ENCODE data around the gene SLC22A4. TPM values are rescaled to one million over a fixed set of nuclear protein-coding genes. Genes with fewer than 3 reads are reported as not detected.

The SLC22A4 gene
- polyA plus RNA-seq, 2 of the 4 experiments (the other 2 are of a cell fraction) = 3.2 to 4.6 TPM

DNA sequence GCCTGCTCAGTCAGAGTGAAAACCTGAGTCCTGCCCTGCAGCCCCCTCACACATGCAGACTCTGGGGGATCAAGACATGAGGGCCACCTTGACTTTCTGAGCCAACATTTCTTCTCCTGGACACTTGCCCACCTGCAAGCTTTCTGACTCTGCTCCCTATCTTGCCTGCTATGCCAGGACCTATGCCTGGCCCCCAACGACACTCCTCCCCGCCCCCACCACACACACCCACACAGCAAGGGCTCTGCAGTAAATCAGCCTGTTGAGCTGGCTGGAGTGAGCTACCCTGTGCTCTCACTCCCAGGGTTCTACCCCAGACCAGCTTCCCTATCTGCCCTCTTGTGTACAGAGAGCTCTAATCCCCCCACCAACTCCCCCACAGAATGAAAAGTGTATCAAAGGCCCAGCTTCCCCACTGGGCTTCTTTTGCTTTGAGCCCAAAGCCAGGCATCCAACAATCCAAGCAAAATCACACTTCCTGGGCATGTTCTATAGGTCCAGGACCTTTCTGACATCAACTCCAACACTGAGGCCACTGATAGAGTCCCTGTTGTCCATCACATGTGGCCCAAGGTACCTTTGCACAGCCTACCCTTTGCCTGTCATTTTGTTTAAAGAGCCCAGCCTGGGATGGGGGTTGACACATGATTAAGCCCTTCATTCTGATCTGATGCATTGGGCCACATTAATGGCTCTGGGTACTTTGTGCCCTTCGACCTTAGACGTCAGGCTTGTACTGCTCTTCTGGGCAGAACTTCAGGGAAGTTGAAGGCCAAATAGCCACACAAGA lies 29.5 kb upstream of the SLC22A4 start:
- ChIA-PET POLR2A (interaction anchor here (0.7 to 1.0 kb wide), 3 partner anchors 29 to 37 kb away, joined by 3 to 6 read pairs (median 3); partner anchors contain the start of gene P4HA2), CTCF (interaction anchor here (0.6 to 6.2 kb wide), 9 partner anchors 8 to 102 kb away, joined by 3 to 63 read pairs (median 4); no protein-coding TSS in a partner anchor)
- DNase-seq (ENCODE audit: low read depth in 1 of 2, low spot score in 1 of 2) (no peak), FAIRE-seq (no peak), ATAC-seq (no peak)
- no peaks in the 10 kb centered on the region for H3K9me3 ChIP-seq
- H3K4me3 ChIP-seq = no peak overlapping the region
- TF ChIP-seq KDM1A (IDR thresholded peaks at IDR 0.05; ENCODE audit: low read depth) (no peak), BHLHE40 (IDR thresholded peaks at IDR 0.05; ENCODE audit: low read depth, low read length) (no peak), MYC (IDR thresholded peaks at IDR 0.05; ENCODE audit: borderline replicate concordance, low read length) (no peak), TP53 (CRISPR knock-in tag; IDR thresholded peaks at IDR 0.05) (no peak)
- H3K27ac ChIP-seq = peak overlapping the region; percentile 11 to 77; a peak in 3 of 6 replicates
- peaks cover 57% of the 10 kb centered on the region for H3K4me1 ChIP-seq
- 69% methylated on average over 4 of the region's 4 CpGs for WGBS (ENCODE audit: missing lambda C conversion rate)
- peak overlapping the region; percentile 24; the same call in 1 of the 3 replicates for H3K4me2 ChIP-seq

DNA sequence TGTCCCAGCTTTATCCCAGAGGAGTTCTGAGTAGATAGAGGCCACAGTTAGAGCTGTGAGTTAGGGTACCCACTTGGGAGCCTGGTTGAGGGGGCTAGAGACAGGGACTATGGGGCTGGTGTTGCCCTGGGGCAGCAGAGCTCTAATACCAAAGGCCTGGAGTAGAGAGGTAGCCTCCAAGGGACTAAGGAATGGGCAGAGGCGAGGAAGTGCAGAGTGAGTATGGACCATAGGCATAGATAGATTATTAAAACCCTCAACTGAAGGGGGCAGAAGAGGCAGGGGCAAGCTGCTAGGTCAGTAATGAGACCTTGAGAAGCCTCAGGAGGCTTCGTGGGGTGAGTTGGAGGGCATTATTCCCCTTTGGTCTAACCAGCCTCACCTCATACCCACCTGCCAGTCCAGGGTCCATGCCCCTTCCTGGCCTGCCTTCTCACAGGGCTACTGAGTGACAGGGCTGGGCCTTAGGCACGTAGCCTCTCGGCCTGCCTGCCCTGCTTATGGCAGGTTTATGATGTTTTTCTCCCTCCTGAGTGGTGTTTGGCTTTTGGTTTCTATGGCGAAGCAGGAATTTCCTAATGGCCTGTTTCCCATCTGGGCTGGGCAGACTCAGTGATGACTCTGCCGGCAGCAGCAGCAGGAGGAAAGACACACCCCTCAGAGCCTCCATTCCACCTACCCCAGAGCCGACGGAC lies 28.7 kb upstream of the SLC22A4 start:
- Histone ChIP-seq H3K4me2 (peak overlapping the region; percentile 24; the same call in 1 of the 3 replicates), H3K4me1 (peaks cover 51% of the 10 kb centered on the region), H3K9me3 (no peaks in the 10 kb centered on the region), H3K4me3 (no peak overlapping the region), H3K27ac (peak overlapping the region; percentile 48 to 77; a peak in 5 of 6 replicates)
- no peak for FAIRE-seq
- 49% methylated on average over 8 of the region's 8 CpGs for WGBS (ENCODE audit: missing lambda C conversion rate)
- CTCF ChIA-PET = interaction anchor here (0.6 to 3.2 kb wide), 7 partner anchors 10 to 201 kb away, joined by 3 to 26 read pairs (median 4); no protein-coding TSS in a partner anchor
- TF ChIP-seq ZFP36 (IDR thresholded peaks at IDR 0.05; ENCODE audit: borderline replicate concordance, partially characterized antibody) (no peak), BCL3 (IDR thresholded peaks at IDR 0.05) (no peak), PHF8 (IDR thresholded peaks at IDR 0.05; ENCODE audit: borderline replicate concordance, low read depth) (no peak), POLR2A (IDR thresholded peaks at IDR 0.05; ENCODE audit: low read length) (no peak), HES2 (IDR thresholded peaks at IDR 0.05) (no peak), HDAC2 (IDR thresholded peaks at IDR 0.05) (no peak), RARB (CRISPR knock-in tag; IDR thresholded peaks at IDR 0.05) (no peak), USF2 (IDR thresholded peaks at IDR 0.05) (no peak), CTCF (IDR thresholded peaks at IDR 0.05) (no peak), NFE2L2 (conservative IDR thresholded peaks at IDR 0.05; ENCODE audit: low read length) (no peak), SMC3 (IDR thresholded peaks at IDR 0.05) (no peak), CBX8 (IDR thresholded peaks at IDR 0.05) (no peak), FOXS1 (CRISPR knock-in tag; IDR thresholded peaks at IDR 0.05) (no peak), ZNF302 (CRISPR knock-in tag; IDR thresholded peaks at IDR 0.05) (no peak), GATA3 (IDR thresholded peaks at IDR 0.05; ENCODE audit: borderline replicate concordance) (no peak)
- TF ChIP-seq, protein P1, sequence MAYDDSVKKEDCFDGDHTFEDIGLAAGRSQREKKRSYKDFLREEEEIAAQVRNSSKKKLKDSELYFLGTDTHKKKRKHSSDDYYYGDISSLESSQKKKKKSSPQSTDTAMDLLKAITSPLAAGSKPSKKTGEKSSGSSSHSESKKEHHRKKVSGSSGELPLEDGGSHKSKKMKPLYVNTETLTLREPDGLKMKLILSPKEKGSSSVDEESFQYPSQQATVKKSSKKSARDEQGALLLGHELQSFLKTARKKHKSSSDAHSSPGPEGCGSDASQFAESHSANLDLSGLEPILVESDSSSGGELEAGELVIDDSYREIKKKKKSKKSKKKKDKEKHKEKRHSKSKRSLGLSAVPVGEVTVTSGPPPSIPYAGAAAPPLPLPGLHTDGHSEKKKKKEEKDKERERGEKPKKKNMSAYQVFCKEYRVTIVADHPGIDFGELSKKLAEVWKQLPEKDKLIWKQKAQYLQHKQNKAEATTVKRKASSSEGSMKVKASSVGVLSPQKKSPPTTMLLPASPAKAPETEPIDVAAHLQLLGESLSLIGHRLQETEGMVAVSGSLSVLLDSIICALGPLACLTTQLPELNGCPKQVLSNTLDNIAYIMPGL (CRISPR knock-in tag; IDR thresholded peaks at IDR 0.05; ENCODE audit: borderline replicate concordance) = no peak
- TF ChIP-seq, protein P2, sequence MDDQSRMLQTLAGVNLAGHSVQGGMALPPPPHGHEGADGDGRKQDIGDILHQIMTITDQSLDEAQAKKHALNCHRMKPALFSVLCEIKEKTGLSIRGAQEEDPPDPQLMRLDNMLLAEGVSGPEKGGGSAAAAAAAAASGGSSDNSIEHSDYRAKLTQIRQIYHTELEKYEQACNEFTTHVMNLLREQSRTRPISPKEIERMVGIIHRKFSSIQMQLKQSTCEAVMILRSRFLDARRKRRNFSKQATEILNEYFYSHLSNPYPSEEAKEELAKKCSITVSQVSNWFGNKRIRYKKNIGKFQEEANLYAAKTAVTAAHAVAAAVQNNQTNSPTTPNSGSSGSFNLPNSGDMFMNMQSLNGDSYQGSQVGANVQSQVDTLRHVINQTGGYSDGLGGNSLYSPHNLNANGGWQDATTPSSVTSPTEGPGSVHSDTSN (IDR thresholded peaks at IDR 0.05) = no peak
- TF ChIP-seq, protein P3, sequence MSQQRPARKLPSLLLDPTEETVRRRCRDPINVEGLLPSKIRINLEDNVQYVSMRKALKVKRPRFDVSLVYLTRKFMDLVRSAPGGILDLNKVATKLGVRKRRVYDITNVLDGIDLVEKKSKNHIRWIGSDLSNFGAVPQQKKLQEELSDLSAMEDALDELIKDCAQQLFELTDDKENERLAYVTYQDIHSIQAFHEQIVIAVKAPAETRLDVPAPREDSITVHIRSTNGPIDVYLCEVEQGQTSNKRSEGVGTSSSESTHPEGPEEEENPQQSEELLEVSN (IDR thresholded peaks at IDR 0.05; ENCODE audit: borderline replicate concordance, low read depth) = no peak
- POLR2A ChIA-PET = interaction anchor here (0.7 to 1.5 kb wide), 3 partner anchors 28 to 38 kb away, joined by 3 to 9 read pairs (median 3); partner anchors contain the start of genes P4HA2 and SLC22A4
- DNase-seq (ENCODE audit: low read depth in 1 of 2, low spot score in 1 of 2) = peak; percentile 62 to 73
- ATAC-seq = peak; percentile 61 to 71

Measured in A549 (cell line).